ENCODE results near the gene VOPP1. TPM values are rescaled to one million over a fixed set of nuclear protein-coding genes. Genes with fewer than 3 reads are reported as not detected.

Gene VOPP1
- total and polyA plus RNA-seq, 7 donors: 16.3 to 45.7 (median 29.7) TPM

DNA sequence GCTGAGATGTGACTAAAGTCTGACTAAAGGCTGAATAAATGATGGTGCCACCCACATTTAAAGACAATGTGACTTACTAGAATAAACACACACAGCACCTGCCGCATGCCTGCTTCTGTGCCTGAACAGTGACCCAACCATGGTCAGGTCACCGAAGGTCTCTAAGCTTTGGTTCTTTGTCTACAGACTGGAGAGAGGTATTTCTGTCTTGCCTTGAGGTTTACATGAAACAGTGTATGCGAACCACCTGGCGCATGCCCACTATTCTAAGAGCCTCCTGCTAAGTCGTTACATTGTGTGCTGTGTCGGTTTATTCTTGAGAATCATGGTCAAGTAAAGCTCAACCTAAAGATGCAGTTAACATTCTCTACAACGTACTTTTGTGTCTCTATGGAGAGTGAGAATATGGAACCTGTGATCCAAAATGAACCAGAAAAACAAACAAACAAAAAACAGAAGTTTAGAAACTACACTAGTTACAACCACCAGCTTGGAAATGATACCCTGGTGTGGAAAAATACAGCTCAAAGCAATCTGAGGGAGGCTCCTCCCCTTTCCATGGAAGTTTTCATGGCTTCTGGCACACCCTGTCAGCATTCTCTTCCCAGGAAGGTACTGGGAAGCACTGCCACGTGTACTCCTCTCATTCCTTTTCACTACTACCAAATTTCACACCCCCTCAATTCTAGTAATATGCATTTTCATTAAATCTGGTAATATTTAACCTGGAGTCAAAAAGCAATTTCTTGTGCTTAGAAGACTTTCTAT lies 40.0 kb downstream of the VOPP1 start:
- ATAC-seq (no peak), DNase-seq (no peak)
- H3K27ac ChIP-seq: peak overlapping the region; percentile 78
- intact Hi-C loops (cut with DNase I): no loop called here
- H3K9me3 ChIP-seq: no peaks in the 10 kb centered on the region
- no peaks in the 10 kb centered on the region for H3K36me3 ChIP-seq (ENCODE audit: insufficient read depth in 1 of 2, low read depth in 1 of 2)
- 71 to 83% (median 73%) methylated on average over 8 of the region's 8 CpGs for WGBS, 3 donors
- peaks cover 68% of the 10 kb centered on the region for H3K4me1 ChIP-seq
- no peak overlapping the region for H3K4me3 ChIP-seq
- no peaks in the 10 kb centered on the region for H3K27me3 ChIP-seq (ENCODE audit: insufficient read depth in 3 of 3, low read length in 2 of 3)
- TF ChIP-seq, protein P1, sequence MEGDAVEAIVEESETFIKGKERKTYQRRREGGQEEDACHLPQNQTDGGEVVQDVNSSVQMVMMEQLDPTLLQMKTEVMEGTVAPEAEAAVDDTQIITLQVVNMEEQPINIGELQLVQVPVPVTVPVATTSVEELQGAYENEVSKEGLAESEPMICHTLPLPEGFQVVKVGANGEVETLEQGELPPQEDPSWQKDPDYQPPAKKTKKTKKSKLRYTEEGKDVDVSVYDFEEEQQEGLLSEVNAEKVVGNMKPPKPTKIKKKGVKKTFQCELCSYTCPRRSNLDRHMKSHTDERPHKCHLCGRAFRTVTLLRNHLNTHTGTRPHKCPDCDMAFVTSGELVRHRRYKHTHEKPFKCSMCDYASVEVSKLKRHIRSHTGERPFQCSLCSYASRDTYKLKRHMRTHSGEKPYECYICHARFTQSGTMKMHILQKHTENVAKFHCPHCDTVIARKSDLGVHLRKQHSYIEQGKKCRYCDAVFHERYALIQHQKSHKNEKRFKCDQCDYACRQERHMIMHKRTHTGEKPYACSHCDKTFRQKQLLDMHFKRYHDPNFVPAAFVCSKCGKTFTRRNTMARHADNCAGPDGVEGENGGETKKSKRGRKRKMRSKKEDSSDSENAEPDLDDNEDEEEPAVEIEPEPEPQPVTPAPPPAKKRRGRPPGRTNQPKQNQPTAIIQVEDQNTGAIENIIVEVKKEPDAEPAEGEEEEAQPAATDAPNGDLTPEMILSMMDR (IDR thresholded peaks at IDR 0.05): no peak

DNA sequence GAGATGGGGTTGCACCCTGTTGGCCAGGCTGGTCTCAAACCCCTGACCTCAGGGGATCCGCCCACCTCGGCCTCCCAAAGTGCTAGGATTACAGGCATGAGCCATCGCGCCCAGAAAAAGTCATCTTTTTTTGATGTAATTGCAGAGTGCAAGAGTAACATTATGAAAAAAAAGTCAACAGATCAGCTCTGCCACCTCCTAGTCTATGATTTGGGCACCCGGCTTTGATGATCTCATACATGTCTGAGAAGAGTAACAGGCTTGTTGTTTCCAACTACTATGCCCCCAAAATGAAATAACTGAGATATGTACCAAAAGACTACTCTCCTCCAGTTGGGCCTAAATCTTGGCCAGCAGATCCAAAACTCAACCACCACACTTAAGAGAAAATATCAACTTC lies 40.8 kb downstream of the VOPP1 start:
- Histone ChIP-seq H3K4me1 (peaks cover 67% of the 10 kb centered on the region), H3K9me3 (no peaks in the 10 kb centered on the region), H3K36me3 (ENCODE audit: insufficient read depth in 1 of 2, low read depth in 1 of 2) (no peaks in the 10 kb centered on the region), H3K27me3 (ENCODE audit: insufficient read depth in 3 of 3, low read length in 2 of 3) (no peaks in the 10 kb centered on the region), H3K4me3 (no peak overlapping the region), H3K27ac (peak overlapping the region; percentile 78)
- TF ChIP-seq, protein P1 (IDR thresholded peaks at IDR 0.05): no peak
- DNase-seq: no peak
- no peak for ATAC-seq
- 93 to 97% (median 95%) methylated on average over 5 of the region's 5 CpGs for WGBS, 3 donors
- intact Hi-C loops (cut with DNase I): no loop called here

- intact Hi-C loops (cut with DNase I): no loop called here
- WGBS, 3 donors: 22 to 56% (median 25%) methylated on average over 4 of the region's 4 CpGs
- Histone ChIP-seq H3K27ac (peak overlapping the region; percentile 58), H3K9me3 (no peaks in the 10 kb centered on the region), H3K4me3 (no peak overlapping the region), H3K27me3 (ENCODE audit: insufficient read depth in 3 of 3, low read length in 2 of 3) (no peaks in the 10 kb centered on the region), H3K36me3 (ENCODE audit: insufficient read depth in 1 of 2, low read depth in 1 of 2) (no peaks in the 10 kb centered on the region), H3K4me1 (peaks cover 62% of the 10 kb centered on the region)
- DNase-seq (no peak), ATAC-seq (no peak)
- TF ChIP-seq, protein P1 (IDR thresholded peaks at IDR 0.05): no peak
These were observed 45.0 kb downstream of the VOPP1 start for GRCh38 chr7:55527307-55527706.

DNA sequence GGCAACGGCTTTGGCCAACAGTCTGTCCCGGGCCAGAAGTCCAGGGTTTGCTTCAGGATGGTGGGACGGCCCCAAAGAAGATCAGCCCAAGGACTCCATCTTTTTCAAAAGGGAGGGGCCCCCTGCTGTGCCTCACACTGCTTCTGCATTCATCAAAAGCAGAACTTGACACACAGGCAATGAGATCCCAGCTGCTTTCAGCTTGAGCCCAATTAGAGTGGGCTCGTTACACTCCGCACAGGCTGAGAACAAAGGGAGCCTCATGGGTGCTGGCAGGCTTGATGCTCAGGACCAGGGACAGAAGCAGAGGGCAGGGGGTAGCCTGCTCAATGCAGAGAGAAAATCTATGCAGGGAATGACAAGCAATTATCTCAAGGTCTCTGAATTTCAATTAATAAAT lies 45.5 kb downstream of the VOPP1 start:
- DNase-seq (no peak), ATAC-seq (peak; percentile 10 to 51 (median 34))
- 21 to 65% (median 27%) methylated on average over 5 of the region's 5 CpGs for WGBS, 3 donors
- Histone ChIP-seq H3K27me3 (ENCODE audit: insufficient read depth in 3 of 3, low read length in 2 of 3) (no peaks in the 10 kb centered on the region), H3K4me1 (peaks cover 62% of the 10 kb centered on the region), H3K36me3 (ENCODE audit: insufficient read depth in 1 of 2, low read depth in 1 of 2) (no peaks in the 10 kb centered on the region), H3K4me3 (peak overlapping the region; percentile 3), H3K27ac (peak overlapping the region; percentile 58), H3K9me3 (no peaks in the 10 kb centered on the region)
- TF ChIP-seq, protein P1 (IDR thresholded peaks at IDR 0.05): no peak
- intact Hi-C loops (cut with DNase I): no loop called here

Data from psoas muscle (tissue), 8 donors.